Nephron progenitor cell (in vitro differentiated cells): ENCODE measurements around the gene LDLRAD2.

ENCODE experiments used
- DNase-seq: peaks from one replicate; pipeline ENCODE4 v3.0.0; 2021
- H3K27ac Mint-ChIP-seq: 2 replicates; pipeline ENCODE4 v1.8.0; 2021; ENCODE audit warnings: mild to moderate bottlenecking, moderate library complexity, mixed read lengths
- H3K27me3 Mint-ChIP-seq: 2 replicates; pipeline ENCODE4 v1.8.0; 2021; ENCODE audit warnings: mild to moderate bottlenecking, low read depth, mixed read lengths; ENCODE audit not compliant: poor library complexity
- H3K36me3 Mint-ChIP-seq: 2 replicates; pipeline ENCODE4 v1.8.0; 2021; ENCODE audit warnings: low read depth, mixed read lengths
- H3K4me1 Mint-ChIP-seq: 2 replicates; pipeline ENCODE4 v1.8.0; 2021; ENCODE audit warnings: mixed read lengths
- H3K4me3 Mint-ChIP-seq: 2 replicates; pipeline ENCODE4 v1.8.0; 2021; ENCODE audit warnings: mild to moderate bottlenecking, moderate library complexity, mixed read lengths
- H3K9me3 Mint-ChIP-seq: 2 replicates; pipeline ENCODE4 v1.8.0; 2021; ENCODE audit warnings: mild to moderate bottlenecking, moderate library complexity, mixed read lengths
- TF ChIP-seq, protein P1 (sequence below): fragments of 200-600 bp; sonication (generic); IDR thresholded peaks from 2 replicates; pipeline ENCODE4 v1.5.0; 2021; ENCODE audit warnings: antibody characterized with exemption

Gene LDLRAD2

DNA sequence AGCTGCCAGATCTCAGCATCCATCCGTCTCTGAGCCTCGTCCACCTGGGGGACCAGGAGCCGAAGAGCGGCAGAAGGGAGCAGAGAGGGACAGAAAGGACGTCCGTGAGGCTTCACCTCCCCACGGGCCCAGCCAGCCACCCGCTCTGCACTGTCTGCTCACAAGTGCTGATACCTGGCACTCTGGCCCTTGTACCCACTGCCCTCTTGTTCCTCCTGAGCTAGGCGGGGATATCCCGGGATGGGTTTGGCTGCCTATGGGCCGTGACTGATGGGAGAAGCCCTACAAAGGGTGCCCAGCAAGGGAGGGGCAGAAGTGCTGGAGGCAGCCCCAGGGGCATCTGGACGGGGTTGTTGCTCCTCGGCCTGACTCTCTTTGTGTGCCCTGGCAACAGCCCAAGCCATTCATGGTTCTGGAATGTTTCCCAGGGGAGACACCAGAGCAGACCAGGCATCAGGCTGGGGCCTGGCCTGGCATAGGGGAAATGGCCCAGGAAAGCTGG, 57.6 kb downstream of the LDLRAD2 start:
- TF ChIP-seq, protein P1, sequence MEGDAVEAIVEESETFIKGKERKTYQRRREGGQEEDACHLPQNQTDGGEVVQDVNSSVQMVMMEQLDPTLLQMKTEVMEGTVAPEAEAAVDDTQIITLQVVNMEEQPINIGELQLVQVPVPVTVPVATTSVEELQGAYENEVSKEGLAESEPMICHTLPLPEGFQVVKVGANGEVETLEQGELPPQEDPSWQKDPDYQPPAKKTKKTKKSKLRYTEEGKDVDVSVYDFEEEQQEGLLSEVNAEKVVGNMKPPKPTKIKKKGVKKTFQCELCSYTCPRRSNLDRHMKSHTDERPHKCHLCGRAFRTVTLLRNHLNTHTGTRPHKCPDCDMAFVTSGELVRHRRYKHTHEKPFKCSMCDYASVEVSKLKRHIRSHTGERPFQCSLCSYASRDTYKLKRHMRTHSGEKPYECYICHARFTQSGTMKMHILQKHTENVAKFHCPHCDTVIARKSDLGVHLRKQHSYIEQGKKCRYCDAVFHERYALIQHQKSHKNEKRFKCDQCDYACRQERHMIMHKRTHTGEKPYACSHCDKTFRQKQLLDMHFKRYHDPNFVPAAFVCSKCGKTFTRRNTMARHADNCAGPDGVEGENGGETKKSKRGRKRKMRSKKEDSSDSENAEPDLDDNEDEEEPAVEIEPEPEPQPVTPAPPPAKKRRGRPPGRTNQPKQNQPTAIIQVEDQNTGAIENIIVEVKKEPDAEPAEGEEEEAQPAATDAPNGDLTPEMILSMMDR = no peak
- H3K4me3 Mint-ChIP-seq = no peak overlapping the region
- H3K36me3 Mint-ChIP-seq = peaks cover 6% of the 10 kb centered on the region
- DNase-seq = no peak
- H3K9me3 Mint-ChIP-seq = no peaks in the 10 kb centered on the region
- H3K4me1 Mint-ChIP-seq = peaks cover 22% of the 10 kb centered on the region
- no peak overlapping the region for H3K27ac Mint-ChIP-seq
- H3K27me3 Mint-ChIP-seq = peaks cover 3% of the 10 kb centered on the region

DNA sequence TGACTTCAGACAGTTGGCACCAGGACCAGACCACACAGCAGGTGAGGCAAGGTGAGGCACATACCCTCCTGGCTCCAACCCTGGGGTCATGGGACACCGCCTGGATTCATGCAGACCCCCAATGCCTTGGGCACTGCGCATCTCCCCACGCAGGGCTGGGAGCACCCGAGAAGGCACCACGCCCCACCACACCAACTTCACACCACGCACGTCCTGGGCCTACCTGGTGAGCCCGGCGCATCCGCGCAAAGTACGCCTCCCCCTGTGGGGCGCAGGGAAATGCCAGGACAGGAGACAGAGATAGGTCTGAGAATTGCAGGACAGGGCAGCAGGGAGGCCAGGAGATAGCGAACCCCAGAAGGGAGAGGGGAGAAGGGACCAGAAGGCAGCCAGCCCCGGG, 58.5 kb downstream of the LDLRAD2 start:
- Mint-ChIP-seq H3K4me1 (peaks cover 22% of the 10 kb centered on the region), H3K9me3 (no peaks in the 10 kb centered on the region), H3K36me3 (peaks cover 6% of the 10 kb centered on the region), H3K27ac (no peak overlapping the region), H3K27me3 (peaks cover 3% of the 10 kb centered on the region), H3K4me3 (no peak overlapping the region)
- TF ChIP-seq, protein P1 = no peak
- DNase-seq = no peak

DNA sequence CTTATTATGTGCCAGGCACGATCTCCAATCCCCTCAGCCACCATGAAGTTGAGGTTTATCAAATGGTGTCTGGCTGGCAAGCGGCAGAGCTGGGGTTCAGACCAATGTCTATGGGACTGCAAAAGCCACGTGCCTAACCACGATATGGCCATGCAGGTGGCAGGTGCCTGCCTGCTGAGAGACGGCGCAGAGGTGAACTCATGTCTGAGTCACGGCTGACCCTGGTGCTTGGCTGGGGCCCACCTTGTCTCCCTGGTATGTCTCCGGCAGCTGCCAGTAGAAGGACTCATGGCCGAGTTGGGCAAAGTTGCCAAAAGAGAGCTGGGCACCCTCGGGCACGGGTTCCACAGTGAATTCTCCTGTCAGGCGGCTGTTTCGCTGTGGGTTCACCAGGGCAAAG, 59.9 kb downstream of the LDLRAD2 start:
- DNase-seq = no peak
- Mint-ChIP-seq H3K4me1 (peaks cover 11% of the 10 kb centered on the region), H3K4me3 (no peak overlapping the region), H3K27ac (no peak overlapping the region), H3K27me3 (peaks cover 6% of the 10 kb centered on the region), H3K9me3 (no peaks in the 10 kb centered on the region), H3K36me3 (peaks cover 6% of the 10 kb centered on the region)
- TF ChIP-seq, protein P1 = no peak

DNA sequence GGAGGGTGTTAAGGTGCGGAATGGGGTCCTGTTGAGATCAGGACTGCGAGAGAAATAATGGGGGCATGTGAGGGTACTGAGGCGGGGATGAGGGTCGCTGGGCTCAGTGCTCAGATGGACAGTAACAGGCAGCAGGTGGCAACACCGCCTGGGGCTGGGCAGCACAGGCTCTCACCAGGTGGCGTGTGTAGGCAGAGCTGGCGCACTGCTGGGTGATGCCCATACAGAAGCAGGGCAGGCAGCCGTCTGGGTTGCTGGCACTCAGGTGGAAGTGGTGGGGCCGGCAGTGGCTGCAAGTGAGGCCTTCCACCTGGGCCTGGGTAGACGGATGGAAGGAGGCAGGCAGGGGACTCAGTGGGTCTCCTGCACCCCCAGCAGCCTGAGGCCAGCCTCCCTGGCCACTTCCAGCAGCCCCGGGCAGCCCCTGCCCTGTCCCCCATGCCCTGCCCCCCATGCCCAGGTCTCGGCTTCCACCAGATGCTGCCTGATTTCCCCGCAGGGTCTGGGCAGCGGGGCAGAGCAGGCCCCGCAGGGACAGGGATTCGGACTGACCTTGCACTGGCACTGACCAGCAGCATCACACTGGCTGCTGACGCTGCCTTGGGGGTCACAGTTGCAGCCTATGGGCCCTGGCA, 60.5 kb downstream of the LDLRAD2 start:
- peaks cover 12% of the 10 kb centered on the region for H3K36me3 Mint-ChIP-seq
- TF ChIP-seq, protein P1 = no peak
- H3K27ac Mint-ChIP-seq = no peak overlapping the region
- no peaks in the 10 kb centered on the region for H3K9me3 Mint-ChIP-seq
- H3K4me3 Mint-ChIP-seq = no peak overlapping the region
- no peak for DNase-seq
- H3K27me3 Mint-ChIP-seq = peaks cover 6% of the 10 kb centered on the region
- H3K4me1 Mint-ChIP-seq = peaks cover 13% of the 10 kb centered on the region

DNA sequence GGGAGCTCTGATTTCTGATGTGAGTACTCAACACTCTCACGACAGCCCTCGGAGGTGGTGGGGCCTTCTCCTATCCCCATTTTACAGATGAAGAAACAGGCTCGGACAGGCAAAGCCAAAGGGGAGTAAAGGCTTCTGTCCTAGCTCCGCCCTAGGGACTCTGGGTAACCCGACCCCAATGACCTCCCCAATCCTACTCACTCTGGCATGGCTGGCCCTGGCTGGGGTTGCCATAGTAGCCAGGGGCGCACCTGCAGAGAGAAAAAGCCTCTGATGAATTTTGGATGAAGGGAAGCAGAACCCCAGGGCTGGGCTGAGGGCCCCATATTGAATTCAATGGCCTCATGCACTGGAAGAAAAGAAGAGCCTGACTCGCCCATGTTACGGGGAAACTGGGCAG, 61.1 kb downstream of the LDLRAD2 start:
- TF ChIP-seq, protein P1 = no peak
- Mint-ChIP-seq H3K27ac (no peak overlapping the region), H3K4me1 (peaks cover 18% of the 10 kb centered on the region), H3K36me3 (peaks cover 17% of the 10 kb centered on the region), H3K9me3 (no peaks in the 10 kb centered on the region), H3K27me3 (peaks cover 6% of the 10 kb centered on the region), H3K4me3 (no peak overlapping the region)
- no peak for DNase-seq

DNA sequence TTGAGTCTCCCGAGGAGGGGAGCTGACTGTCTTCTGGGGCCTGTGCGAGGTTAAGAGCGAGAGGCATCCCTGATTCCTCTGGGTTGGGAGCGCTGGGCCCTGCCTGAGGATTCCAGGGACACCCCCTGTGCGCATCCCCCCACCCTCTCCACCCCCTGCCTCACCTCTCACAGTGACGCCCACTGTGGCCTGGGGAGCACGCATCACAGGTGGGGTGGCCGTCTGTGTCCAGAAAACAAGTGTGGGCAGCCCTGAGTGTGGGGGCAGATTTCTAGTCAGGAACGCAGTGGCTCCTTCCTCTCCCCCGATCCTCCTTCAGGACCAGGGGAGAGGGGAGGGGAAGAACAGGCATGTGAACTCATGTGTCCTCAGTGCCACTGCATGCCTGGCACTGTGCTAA, 61.7 kb downstream of the LDLRAD2 start:
- Mint-ChIP-seq H3K27me3 (peaks cover 6% of the 10 kb centered on the region), H3K27ac (no peak overlapping the region), H3K9me3 (no peaks in the 10 kb centered on the region), H3K4me3 (no peak overlapping the region), H3K36me3 (peaks cover 17% of the 10 kb centered on the region), H3K4me1 (peaks cover 14% of the 10 kb centered on the region)
- TF ChIP-seq, protein P1 = no peak
- no peak for DNase-seq
